Endodermal cell (in vitro differentiated cells): Measurements from ENCODE around the gene CERKL. TPM values are rescaled to one million over a fixed set of nuclear protein-coding genes. Genes with fewer than 3 reads are reported as not detected.
A peak's percentile ranks its signal among the peaks of the same experiment; 100 is the strongest.

Source experiments
- DNase-seq: peaks from one replicate; pipeline ENCODE4 v3.0.0-alpha.2; 2017
- H3K27ac ChIP-seq: 2 replicates; pipeline ENCODE4 v1.5.1; 2013; ENCODE audit warnings: mild to moderate bottlenecking, low read depth, low read length, moderate library complexity
- H3K27me3 ChIP-seq: 2 replicates; pipeline ENCODE4 v1.6.1; 2013; ENCODE audit warnings: mild to moderate bottlenecking, low read length, moderate library complexity; ENCODE audit not compliant: insufficient read depth, control insufficient read depth, poor library complexity, severe bottlenecking
- H3K36me3 ChIP-seq: 2 replicates; pipeline ENCODE4 v1.7.0; 2013; ENCODE audit warnings: mild to moderate bottlenecking, low read length, moderate library complexity; ENCODE audit not compliant: control insufficient read depth, insufficient read depth
- H3K4me1 ChIP-seq: one replicate; pipeline ENCODE4 v1.7.0; 2013; ENCODE audit warnings: low read length; ENCODE audit not compliant: control insufficient read depth, insufficient read depth
- H3K4me3 ChIP-seq: 2 replicates; pipeline ENCODE4 v1.5.1; 2013; ENCODE audit warnings: mild to moderate bottlenecking, low read length, moderate library complexity
- H3K9ac ChIP-seq: 2 replicates; pipeline ENCODE4 v1.6.1; 2013; ENCODE audit warnings: mild to moderate bottlenecking, low read length, moderate library complexity; ENCODE audit not compliant: poor library complexity, severe bottlenecking; ENCODE audit errors: extremely low read depth
- H3K9me3 ChIP-seq: 2 replicates; pipeline ENCODE4 v1.6.1; 2013; ENCODE audit warnings: mild to moderate bottlenecking, low read length, moderate library complexity; ENCODE audit not compliant: control insufficient read depth
- H3K27ac Mint-ChIP-seq: 2 replicates; pipeline ENCODE4 v1.8.0; 2020; ENCODE audit warnings: mixed read lengths
- H3K27me3 Mint-ChIP-seq: 2 replicates; pipeline ENCODE4 v1.8.0; 2021; ENCODE audit warnings: mild to moderate bottlenecking, mixed read lengths; ENCODE audit not compliant: insufficient read depth
- H3K36me3 Mint-ChIP-seq: 2 replicates; pipeline ENCODE4 v1.8.0; 2020; ENCODE audit warnings: low read depth, mixed read lengths
- H3K4me1 Mint-ChIP-seq: 2 replicates; pipeline ENCODE4 v1.8.0; 2020; ENCODE audit warnings: mixed read lengths
- H3K4me3 Mint-ChIP-seq: 2 replicates; pipeline ENCODE4 v1.8.0; 2020; ENCODE audit warnings: mild to moderate bottlenecking, moderate library complexity, mixed read lengths
- H3K9me3 Mint-ChIP-seq: 2 replicates; pipeline ENCODE4 v1.8.0; 2020; ENCODE audit warnings: mild to moderate bottlenecking, mixed read lengths
- WGBS, 2 experiments: methylation state at CpG; one replicate each; pipeline versions ENCODE4 v1.1.5 to v1.1.7; 2013; ENCODE audit warnings: missing lambda C conversion rate in 2 of 2, mixed read lengths in 1 of 2; ENCODE audit not compliant: insufficient coverage in 1 of 2, insufficient read length in 1 of 2; 5-methylcytosine and 5-hydroxymethylcytosine counted together
- total RNA-seq, 2 donors: library from RNA; stranded (reverse); fragmentation: NEBNext Ultra II Directional in 1 of 2; extraction: Animal tissue kit (Norgen Biotek cat#: 25700) in 1 of 2; gene quantifications; 2 replicates in 1 of 2; 3 replicates in 1 of 2; pipeline ENCODE4 v1.2.1, GENCODE V29; 2021
- TF ChIP-seq, protein P1 (sequence below): fragments of 200-600 bp; sonication (generic); conservative IDR thresholded peaks from 2 replicates; pipeline ENCODE4 v1.5.0; 2021; ENCODE audit warnings: antibody characterized with exemption, mild to moderate bottlenecking

Gene CERKL
- total RNA-seq, 2 donors from 2014 or later: 0.20 to 0.31 TPM

DNA sequence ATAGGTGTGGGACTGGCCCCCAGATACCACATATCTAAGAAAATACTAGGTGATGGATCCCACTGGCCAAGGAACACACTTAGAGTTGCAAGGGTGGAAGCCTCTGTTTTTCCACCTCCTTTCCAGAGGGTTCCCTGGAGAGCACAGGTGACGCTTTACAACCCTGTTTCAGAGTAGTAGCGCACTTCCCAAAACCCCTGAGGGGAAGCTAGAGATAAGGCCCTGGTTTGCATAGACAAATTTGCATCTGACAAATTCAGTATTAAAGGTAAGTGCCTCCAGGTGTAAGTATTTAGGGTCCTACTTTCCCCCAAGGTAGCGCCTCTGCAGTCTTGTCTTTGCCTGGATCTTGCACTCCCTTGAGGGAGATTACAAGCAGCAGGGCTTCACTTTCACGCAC lies 474 bp upstream of the CERKL start:
- peak overlapping the region; percentile 80 for H3K4me3 ChIP-seq
- DNase-seq: peak; percentile 59
- H3K9me3 Mint-ChIP-seq: no peaks in the 10 kb centered on the region
- H3K4me1 ChIP-seq: peaks cover 2% of the 10 kb centered on the region
- H3K9ac ChIP-seq: no peak overlapping the region
- H3K36me3 ChIP-seq: no peaks in the 10 kb centered on the region
- peaks cover 14% of the 10 kb centered on the region for H3K4me1 Mint-ChIP-seq
- peak overlapping the region; percentile 70 for H3K4me3 Mint-ChIP-seq
- no peak overlapping the region for H3K27ac Mint-ChIP-seq
- H3K27ac ChIP-seq: no peak overlapping the region
- H3K27me3 Mint-ChIP-seq: peaks cover 91% of the 10 kb centered on the region
- no peaks in the 10 kb centered on the region for H3K9me3 ChIP-seq
- H3K36me3 Mint-ChIP-seq: no peaks in the 10 kb centered on the region
- TF ChIP-seq, protein P1, sequence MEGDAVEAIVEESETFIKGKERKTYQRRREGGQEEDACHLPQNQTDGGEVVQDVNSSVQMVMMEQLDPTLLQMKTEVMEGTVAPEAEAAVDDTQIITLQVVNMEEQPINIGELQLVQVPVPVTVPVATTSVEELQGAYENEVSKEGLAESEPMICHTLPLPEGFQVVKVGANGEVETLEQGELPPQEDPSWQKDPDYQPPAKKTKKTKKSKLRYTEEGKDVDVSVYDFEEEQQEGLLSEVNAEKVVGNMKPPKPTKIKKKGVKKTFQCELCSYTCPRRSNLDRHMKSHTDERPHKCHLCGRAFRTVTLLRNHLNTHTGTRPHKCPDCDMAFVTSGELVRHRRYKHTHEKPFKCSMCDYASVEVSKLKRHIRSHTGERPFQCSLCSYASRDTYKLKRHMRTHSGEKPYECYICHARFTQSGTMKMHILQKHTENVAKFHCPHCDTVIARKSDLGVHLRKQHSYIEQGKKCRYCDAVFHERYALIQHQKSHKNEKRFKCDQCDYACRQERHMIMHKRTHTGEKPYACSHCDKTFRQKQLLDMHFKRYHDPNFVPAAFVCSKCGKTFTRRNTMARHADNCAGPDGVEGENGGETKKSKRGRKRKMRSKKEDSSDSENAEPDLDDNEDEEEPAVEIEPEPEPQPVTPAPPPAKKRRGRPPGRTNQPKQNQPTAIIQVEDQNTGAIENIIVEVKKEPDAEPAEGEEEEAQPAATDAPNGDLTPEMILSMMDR: no peak
- 10 to 22% methylated on average over 4 of the region's 4 CpGs for WGBS, 2 experiments
- H3K27me3 ChIP-seq: peaks cover 81% of the 10 kb centered on the region

DNA sequence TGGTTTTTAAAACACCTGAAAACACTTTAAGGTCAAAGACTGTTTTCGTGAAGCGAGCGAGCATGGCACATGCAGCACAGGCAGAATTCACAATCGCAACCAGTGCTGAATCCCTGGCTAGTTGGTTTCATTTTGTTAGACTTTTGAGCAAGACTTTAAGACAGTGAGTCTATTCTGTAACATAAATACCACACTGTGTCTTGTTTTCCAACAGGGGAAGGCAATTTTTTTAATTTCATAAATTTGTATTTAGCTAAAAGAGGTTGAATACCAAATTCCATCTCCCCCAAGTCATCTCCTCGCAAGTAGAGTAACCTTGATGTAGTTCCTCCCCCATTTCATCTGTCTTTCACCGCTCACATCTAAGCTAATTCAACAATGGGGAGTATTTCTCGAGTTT lies 1.4 kb downstream of the CERKL start:
- H3K27me3 ChIP-seq: peaks cover 97% of the 10 kb centered on the region
- Mint-ChIP-seq H3K27ac (no peak overlapping the region), H3K4me3 (peak overlapping the region; percentile 70), H3K4me1 (peaks cover 12% of the 10 kb centered on the region), H3K9me3 (no peaks in the 10 kb centered on the region), H3K36me3 (no peaks in the 10 kb centered on the region), H3K27me3 (peaks cover 94% of the 10 kb centered on the region)
- no peaks in the 10 kb centered on the region for H3K36me3 ChIP-seq
- no peaks in the 10 kb centered on the region for H3K9me3 ChIP-seq
- TF ChIP-seq, protein P1: no peak
- no peak overlapping the region for H3K9ac ChIP-seq
- no peak overlapping the region for H3K4me3 ChIP-seq
- H3K27ac ChIP-seq: no peak overlapping the region
- WGBS, 2 experiments: 47 to 54% methylated on average over 5 to 7 of the region's 7 CpGs
- peaks cover 2% of the 10 kb centered on the region for H3K4me1 ChIP-seq
- DNase-seq: no peak

DNA sequence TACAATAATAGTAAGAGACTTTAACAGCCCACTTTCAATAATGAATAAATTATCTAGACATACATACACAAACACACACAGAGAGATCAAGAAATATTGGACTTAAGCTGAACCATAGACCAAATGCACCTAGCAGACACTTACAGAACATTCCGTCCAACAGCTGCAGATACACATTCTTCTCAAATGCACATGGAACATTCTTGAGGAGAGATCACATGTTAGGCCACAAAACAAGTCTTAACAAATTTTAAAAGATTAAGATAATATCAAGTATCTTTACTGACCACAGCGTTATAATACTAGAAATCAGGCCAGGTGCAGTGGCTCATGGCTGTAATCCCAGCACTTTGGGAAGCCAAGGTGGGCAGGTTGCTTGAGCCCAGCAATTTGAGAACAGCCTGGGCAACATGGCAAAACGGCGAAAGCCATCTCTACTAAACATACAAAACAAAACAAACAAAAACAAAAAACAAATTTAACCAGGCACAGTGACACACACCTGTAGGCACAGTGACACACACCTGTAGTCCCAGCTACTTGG lies 7.4 kb downstream of the CERKL start:
- Histone ChIP-seq H3K9ac (no peak overlapping the region), H3K9me3 (no peaks in the 10 kb centered on the region), H3K36me3 (no peaks in the 10 kb centered on the region), H3K27ac (no peak overlapping the region), H3K27me3 (peaks cover 46% of the 10 kb centered on the region), H3K4me3 (no peak overlapping the region), H3K4me1 (no peaks in the 10 kb centered on the region)
- Mint-ChIP-seq H3K36me3 (no peaks in the 10 kb centered on the region), H3K4me1 (no peaks in the 10 kb centered on the region), H3K9me3 (no peaks in the 10 kb centered on the region), H3K27ac (no peak overlapping the region), H3K27me3 (peaks cover 63% of the 10 kb centered on the region), H3K4me3 (no peak overlapping the region)
- TF ChIP-seq, protein P1: no peak
- WGBS, 2 experiments: 91 to 100% methylated on average over 2 to 4 of the region's 4 CpGs
- no peak for DNase-seq
